ENCODE results near the gene FAM20C. TPM values are rescaled to one million over a fixed set of nuclear protein-coding genes. Genes with fewer than 3 reads are reported as not detected.

Gene FAM20C
- total RNA-seq, 1 experiment from 2014 or later: 62.6 TPM

DNA sequence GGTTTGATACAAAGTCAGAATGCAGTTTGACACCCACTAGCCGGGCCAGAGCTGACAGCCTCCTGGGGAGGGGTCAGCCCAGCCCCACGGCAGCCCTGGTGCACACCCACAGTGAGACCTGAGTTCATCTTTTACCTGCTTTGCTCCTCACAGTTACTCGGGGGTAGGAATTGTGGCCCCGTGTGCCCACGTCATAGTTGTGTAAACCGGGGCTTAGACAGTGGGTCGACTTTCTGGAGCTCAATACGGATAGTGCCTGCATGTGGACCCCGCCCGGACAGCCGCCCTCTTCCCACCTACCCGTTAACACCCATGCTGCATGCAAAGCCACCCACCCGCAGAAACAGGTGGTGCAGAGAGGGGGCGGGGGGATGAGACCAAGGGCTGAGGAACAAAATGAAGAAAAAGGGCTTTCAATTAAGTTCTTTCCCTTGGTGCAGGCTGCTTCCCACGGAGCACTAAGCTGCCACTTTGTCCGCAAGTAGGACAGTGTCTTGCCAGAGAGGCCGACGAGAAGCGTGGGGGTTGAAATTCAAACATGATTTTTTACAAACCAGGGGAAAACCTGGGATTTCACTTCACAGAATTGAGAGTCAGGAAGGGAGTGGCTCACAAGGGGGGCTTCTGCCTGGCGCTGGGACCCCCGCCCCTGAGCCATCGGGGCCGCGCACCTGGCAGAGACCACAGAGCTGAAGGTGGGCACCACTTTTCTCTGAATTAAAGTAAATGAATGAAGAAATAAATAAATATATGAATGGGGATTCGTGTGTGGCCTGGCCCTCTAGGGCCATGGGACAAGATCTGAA, 73.0 kb downstream of the FAM20C start:
- DNase-seq: no peak
- H2AK5ac ChIP-seq (ENCODE audit: insufficient read length, low read length): no peak overlapping the region
- TF ChIP-seq, protein P1, sequence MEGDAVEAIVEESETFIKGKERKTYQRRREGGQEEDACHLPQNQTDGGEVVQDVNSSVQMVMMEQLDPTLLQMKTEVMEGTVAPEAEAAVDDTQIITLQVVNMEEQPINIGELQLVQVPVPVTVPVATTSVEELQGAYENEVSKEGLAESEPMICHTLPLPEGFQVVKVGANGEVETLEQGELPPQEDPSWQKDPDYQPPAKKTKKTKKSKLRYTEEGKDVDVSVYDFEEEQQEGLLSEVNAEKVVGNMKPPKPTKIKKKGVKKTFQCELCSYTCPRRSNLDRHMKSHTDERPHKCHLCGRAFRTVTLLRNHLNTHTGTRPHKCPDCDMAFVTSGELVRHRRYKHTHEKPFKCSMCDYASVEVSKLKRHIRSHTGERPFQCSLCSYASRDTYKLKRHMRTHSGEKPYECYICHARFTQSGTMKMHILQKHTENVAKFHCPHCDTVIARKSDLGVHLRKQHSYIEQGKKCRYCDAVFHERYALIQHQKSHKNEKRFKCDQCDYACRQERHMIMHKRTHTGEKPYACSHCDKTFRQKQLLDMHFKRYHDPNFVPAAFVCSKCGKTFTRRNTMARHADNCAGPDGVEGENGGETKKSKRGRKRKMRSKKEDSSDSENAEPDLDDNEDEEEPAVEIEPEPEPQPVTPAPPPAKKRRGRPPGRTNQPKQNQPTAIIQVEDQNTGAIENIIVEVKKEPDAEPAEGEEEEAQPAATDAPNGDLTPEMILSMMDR (conservative IDR thresholded peaks at IDR 0.05): no peak
- Mint-ChIP-seq H3K4me3 (no peak overlapping the region), H3K27me3 (ENCODE audit: low read depth) (peaks cover 54% of the 10 kb centered on the region), H3K4me1 (no peaks in the 10 kb centered on the region), H3K9me3 (peaks cover 63 to 76% of the 10 kb centered on the region in 2 experiments), H3K27ac (no peak overlapping the region), H3K36me3 (ENCODE audit: insufficient read depth in 1 of 3, low read depth in 3 of 3) (peaks cover 31 to 44% (median 33%) of the 10 kb centered on the region in 3 experiments)
- no peaks in the 10 kb centered on the region for H4K20me1 ChIP-seq (ENCODE audit: control insufficient read depth, insufficient read depth, insufficient read length)
- no peak overlapping the region for H3K4ac ChIP-seq (ENCODE audit: low read depth, low read length)
- H3K27ac ChIP-seq (ENCODE audit: insufficient read length, low read depth, low read length): no peak overlapping the region
- no peaks in the 10 kb centered on the region for H3K4me1 ChIP-seq (ENCODE audit: insufficient read depth, low read length)
- H3K9me3 ChIP-seq (ENCODE audit: control insufficient read depth, low read depth, low read length): peaks cover 30% of the 10 kb centered on the region
- no CpG with 5 or more reads among the region's 25 CpGs for WGBS (ENCODE audit: extremely low coverage, insufficient read length, low lambda C conversion rate)
- H2BK20ac ChIP-seq (ENCODE audit: low read depth, low read length, poor library complexity, severe bottlenecking): no peak overlapping the region
- no peaks in the 10 kb centered on the region for H3K23me2 ChIP-seq (ENCODE audit: insufficient read length, low read depth, low read length, poor library complexity, severe bottlenecking)
- H2BK5ac ChIP-seq (ENCODE audit: insufficient read length, low read length): no peak overlapping the region
- no peak overlapping the region; the same call in 1 of the 2 replicates for H3K14ac ChIP-seq (ENCODE audit: insufficient read depth, low read length)
- H2BK12ac ChIP-seq (ENCODE audit: insufficient read length, low read depth, low read length): no peak overlapping the region
- H4K5ac ChIP-seq (ENCODE audit: insufficient read length, low read depth, low read length): no peak overlapping the region
- H3K79me2 ChIP-seq (ENCODE audit: insufficient read depth, low read length): no peaks in the 10 kb centered on the region
- no peak overlapping the region for H3K18ac ChIP-seq (ENCODE audit: insufficient read length, low read depth, low read length)
- no peak overlapping the region for H3K23ac ChIP-seq (ENCODE audit: insufficient read length, low read depth, low read length)
- H3K56ac ChIP-seq (ENCODE audit: insufficient read length, low read depth, low read length): no peak overlapping the region
- no peak overlapping the region for H3K4me2 ChIP-seq (ENCODE audit: insufficient read depth, insufficient read length, low read length)
- H3K27me3 ChIP-seq (ENCODE audit: insufficient read depth, low read length): no peaks in the 10 kb centered on the region
- no peak overlapping the region for H2BK120ac ChIP-seq (ENCODE audit: low read depth, low read length, poor library complexity, severe bottlenecking)
- H4K8ac ChIP-seq (replicated peaks; ENCODE audit: insufficient read length, low read depth, low read length): no peak overlapping the region
- H3K79me1 ChIP-seq (ENCODE audit: insufficient read depth, low read depth, low read length, poor library complexity, severe bottlenecking): no peaks in the 10 kb centered on the region
- H3T11ph ChIP-seq (ENCODE audit: low read length): no peak overlapping the region
- H3K9ac ChIP-seq (ENCODE audit: extremely low read depth, insufficient read length, low read length): no peak overlapping the region
- H2AFZ ChIP-seq (ENCODE audit: low read length): no peak overlapping the region
- H4K91ac ChIP-seq (ENCODE audit: insufficient read length, low read depth, low read length): no peak overlapping the region
- H2BK15ac ChIP-seq (ENCODE audit: low read depth, low read length): no peak overlapping the region
